ENCODE data around the gene CKB.

The CKB gene

GRCh38 chr14:103508521-103509329 lies 13.9 kb downstream of the CKB start:
- H3K9ac ChIP-seq (ENCODE audit: insufficient read length) = no peak overlapping the region
- DNase-seq (ENCODE audit: low read depth, low spot score) = no peak
- H3K4me3 ChIP-seq = no peak overlapping the region
- no peak for TF ChIP-seq FOXP2 (optimal IDR thresholded peaks at IDR 0.05; ENCODE audit: control extremely low read depth, extremely low read length, insufficient read depth)
- no peak for TF ChIP-seq POLR2AphosphoS5 (IDR thresholded peaks at IDR 0.05; ENCODE audit: borderline replicate concordance, low read depth, low read length)
- TF ChIP-seq EZH2 (IDR thresholded peaks at IDR 0.05) = no peak
- no peaks in the 10 kb centered on the region for H3K9me3 ChIP-seq (ENCODE audit: low read depth, low read length)
- H3K36me3 ChIP-seq (ENCODE audit: insufficient read depth, low read length) = peaks cover 41% of the 10 kb centered on the region
- no peak overlapping the region for H3K27ac ChIP-seq

- no peak for TF ChIP-seq POLR2AphosphoS5 (IDR thresholded peaks at IDR 0.05; ENCODE audit: borderline replicate concordance, low read depth, low read length)
- no peak overlapping the region for H3K27ac ChIP-seq
- DNase-seq (ENCODE audit: low read depth, low spot score) = no peak
- H3K4me3 ChIP-seq = no peak overlapping the region
- no peak overlapping the region for H3K9ac ChIP-seq (ENCODE audit: insufficient read length)
- H3K36me3 ChIP-seq (ENCODE audit: insufficient read depth, low read length) = peaks cover 51% of the 10 kb centered on the region
- no peaks in the 10 kb centered on the region for H3K9me3 ChIP-seq (ENCODE audit: low read depth, low read length)
These were observed 14.9 kb downstream of the CKB start for GRCh38 chr14:103507751-103508150.

- Histone ChIP-seq H3K9ac (ENCODE audit: insufficient read length) (no peak overlapping the region), H3K36me3 (ENCODE audit: insufficient read depth, low read length) (peaks cover 70% of the 10 kb centered on the region), H3K27ac (no peak overlapping the region), H3K9me3 (ENCODE audit: low read depth, low read length) (no peaks in the 10 kb centered on the region), H3K4me3 (no peak overlapping the region)
- DNase-seq (ENCODE audit: low read depth, low spot score) = no peak
- no peak for TF ChIP-seq POLR2AphosphoS5 (IDR thresholded peaks at IDR 0.05; ENCODE audit: borderline replicate concordance, low read depth, low read length)
- no peak for TF ChIP-seq EZH2 (IDR thresholded peaks at IDR 0.05)
- no peak for TF ChIP-seq FOXP2 (optimal IDR thresholded peaks at IDR 0.05; ENCODE audit: control extremely low read depth, extremely low read length, insufficient read depth)
These were observed 17.6 kb downstream of the CKB start for GRCh38 chr14:103504991-103505565.

DNA sequence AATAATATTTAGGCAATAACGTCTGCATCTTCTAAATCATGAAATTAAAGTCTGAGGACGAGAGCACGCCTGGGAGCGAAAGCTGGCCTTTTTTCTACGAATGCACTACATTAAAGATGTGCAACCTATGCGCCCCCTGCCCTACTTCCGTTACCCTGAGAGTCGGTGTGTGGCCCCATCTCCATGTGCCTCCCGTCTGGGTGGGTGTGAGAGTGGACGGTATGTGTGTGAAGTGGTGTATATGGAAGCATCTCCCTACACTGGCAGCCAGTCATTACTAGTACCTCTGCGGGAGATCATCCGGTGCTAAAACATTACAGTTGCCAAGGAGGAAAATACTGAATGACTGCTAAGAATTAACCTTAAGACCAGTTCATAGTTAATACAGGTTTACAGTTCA lies 19.3 kb downstream of the CKB start:
- no peak overlapping the region for H3K9ac ChIP-seq (ENCODE audit: insufficient read length)
- peaks cover 64% of the 10 kb centered on the region for H3K36me3 ChIP-seq (ENCODE audit: insufficient read depth, low read length)
- TF ChIP-seq POLR2AphosphoS5 (IDR thresholded peaks at IDR 0.05; ENCODE audit: borderline replicate concordance, low read depth, low read length) (no peak), EZH2 (IDR thresholded peaks at IDR 0.05) (no peak), FOXP2 (optimal IDR thresholded peaks at IDR 0.05; ENCODE audit: control extremely low read depth, extremely low read length, insufficient read depth) (no peak)
- H3K27ac ChIP-seq = no peak overlapping the region
- H3K9me3 ChIP-seq (ENCODE audit: low read depth, low read length) = no peaks in the 10 kb centered on the region
- no peak for DNase-seq (ENCODE audit: low read depth, low spot score)
- no peak overlapping the region for H3K4me3 ChIP-seq

DNA sequence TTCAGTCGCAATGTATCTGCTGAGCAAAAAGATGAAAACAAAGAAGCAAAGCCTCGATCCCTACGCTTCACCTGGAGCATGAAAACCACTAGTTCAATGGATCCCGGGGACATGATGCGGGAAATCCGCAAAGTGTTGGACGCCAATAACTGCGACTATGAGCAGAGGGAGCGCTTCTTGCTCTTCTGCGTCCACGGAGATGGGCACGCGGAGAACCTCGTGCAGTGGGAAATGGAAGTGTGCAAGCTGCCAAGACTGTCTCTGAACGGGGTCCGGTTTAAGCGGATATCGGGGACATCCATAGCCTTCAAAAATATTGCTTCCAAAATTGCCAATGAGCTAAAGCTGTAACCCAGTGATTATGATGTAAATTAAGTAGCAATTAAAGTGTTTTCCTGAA lies 19.8 kb downstream of the CKB start:
- TF ChIP-seq FOXP2 (optimal IDR thresholded peaks at IDR 0.05; ENCODE audit: control extremely low read depth, extremely low read length, insufficient read depth) (no peak), POLR2AphosphoS5 (IDR thresholded peaks at IDR 0.05; ENCODE audit: borderline replicate concordance, low read depth, low read length) (no peak), EZH2 (IDR thresholded peaks at IDR 0.05) (no peak)
- Histone ChIP-seq H3K9me3 (ENCODE audit: low read depth, low read length) (no peaks in the 10 kb centered on the region), H3K9ac (ENCODE audit: insufficient read length) (no peak overlapping the region), H3K36me3 (ENCODE audit: insufficient read depth, low read length) (peaks cover 65% of the 10 kb centered on the region), H3K27ac (no peak overlapping the region), H3K4me3 (no peak overlapping the region)
- no peak for DNase-seq (ENCODE audit: low read depth, low spot score)

DNA sequence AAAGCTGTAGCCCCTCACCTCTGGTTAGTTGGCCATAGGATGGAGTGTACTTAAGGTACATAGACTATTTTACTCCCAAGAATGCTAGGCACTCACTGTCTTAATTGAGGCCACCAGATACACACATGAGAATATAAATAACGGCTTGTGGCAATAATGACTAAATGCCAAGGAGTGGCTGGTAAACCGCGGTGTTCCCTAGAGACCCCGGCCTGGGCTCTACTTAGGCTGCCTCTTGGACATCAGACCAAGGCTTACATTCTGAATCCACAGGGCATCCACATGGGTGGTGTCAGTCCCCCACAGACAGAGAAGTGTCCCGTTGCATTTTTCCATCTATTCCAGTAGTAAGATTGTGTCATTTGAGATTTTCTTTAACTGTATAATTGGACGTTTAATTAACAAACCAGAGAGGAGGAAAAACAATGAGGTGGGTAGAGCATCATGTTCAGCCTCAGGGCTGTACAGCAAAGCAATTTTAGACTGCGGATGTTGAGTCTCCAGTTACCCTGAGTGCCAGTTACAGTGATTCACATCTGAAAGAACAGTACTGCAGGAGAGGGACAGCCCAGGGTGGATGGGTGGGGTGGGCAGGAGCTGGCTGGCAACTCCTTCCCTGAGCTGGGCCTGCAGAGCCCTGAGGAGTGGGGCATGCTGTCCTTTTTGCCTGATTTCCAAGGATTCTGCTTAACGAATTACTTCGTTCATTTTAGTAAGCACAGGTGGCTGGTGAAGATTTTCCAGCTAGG lies 20.5 kb downstream of the CKB start:
- no peak for DNase-seq (ENCODE audit: low read depth, low spot score)
- H3K36me3 ChIP-seq (ENCODE audit: insufficient read depth, low read length) = peaks cover 62% of the 10 kb centered on the region

GRCh38 chr14:103501041-103501870 lies 21.4 kb downstream of the CKB start:
- no peak for DNase-seq (ENCODE audit: low read depth, low spot score)
- no peak overlapping the region for H3K4me3 ChIP-seq
- H3K9ac ChIP-seq (ENCODE audit: insufficient read length) = no peak overlapping the region
- H3K27ac ChIP-seq = no peak overlapping the region
- no peak for TF ChIP-seq EZH2 (IDR thresholded peaks at IDR 0.05)
- no peak for TF ChIP-seq POLR2AphosphoS5 (IDR thresholded peaks at IDR 0.05; ENCODE audit: borderline replicate concordance, low read depth, low read length)
- TF ChIP-seq FOXP2 (optimal IDR thresholded peaks at IDR 0.05; ENCODE audit: control extremely low read depth, extremely low read length, insufficient read depth) = no peak
- H3K36me3 ChIP-seq (ENCODE audit: insufficient read depth, low read length) = peaks cover 62% of the 10 kb centered on the region
- no peaks in the 10 kb centered on the region for H3K9me3 ChIP-seq (ENCODE audit: low read depth, low read length)

More for the DNA sequence above, 20.5 kb downstream of the CKB start:
- Histone ChIP-seq H3K27ac (no peak overlapping the region), H3K4me3 (no peak overlapping the region), H3K9me3 (ENCODE audit: low read depth, low read length) (no peaks in the 10 kb centered on the region), H3K9ac (ENCODE audit: insufficient read length) (no peak overlapping the region)
- TF ChIP-seq FOXP2 (optimal IDR thresholded peaks at IDR 0.05; ENCODE audit: control extremely low read depth, extremely low read length, insufficient read depth) (no peak), POLR2AphosphoS5 (IDR thresholded peaks at IDR 0.05; ENCODE audit: borderline replicate concordance, low read depth, low read length) (no peak), EZH2 (IDR thresholded peaks at IDR 0.05) (no peak)

All from SK-N-MC (cell line).